ENCODE data around the gene SEMA4D.
A peak's percentile ranks its signal among the peaks of the same experiment; 100 is the strongest.
"Not testable (repeated sequence)": the region's sequence is repeated elsewhere in the genome, so short reads cannot be mapped to it uniquely, and the experiment has no call there.

Gene SEMA4D

GRCh38 chr9:89480825-89481537, 16.9 kb downstream of the SEMA4D start:
- DNase-seq = no peak

DNA sequence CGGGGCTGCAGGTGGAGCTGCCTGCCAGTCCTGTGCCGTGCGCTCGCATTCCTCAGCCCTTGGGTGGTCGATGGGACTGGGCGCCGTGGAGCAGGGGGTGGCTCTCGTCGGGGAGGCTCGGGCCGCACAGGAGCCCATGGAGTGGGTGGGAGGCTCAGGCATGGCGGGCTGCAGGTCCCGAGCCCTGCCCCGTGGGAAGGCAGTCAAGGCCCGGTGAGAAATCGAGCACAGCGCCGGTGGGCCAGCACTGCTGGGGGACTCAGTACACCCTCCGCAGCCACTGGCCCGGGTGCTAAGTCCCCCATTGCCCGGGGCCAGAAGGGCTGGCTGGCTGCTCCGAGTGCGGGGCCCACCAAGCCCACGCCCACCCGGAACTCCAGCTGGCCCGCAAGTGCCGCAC, 17.5 kb downstream of the SEMA4D start:
- DNase-seq = not testable (repeated sequence)

DNA sequence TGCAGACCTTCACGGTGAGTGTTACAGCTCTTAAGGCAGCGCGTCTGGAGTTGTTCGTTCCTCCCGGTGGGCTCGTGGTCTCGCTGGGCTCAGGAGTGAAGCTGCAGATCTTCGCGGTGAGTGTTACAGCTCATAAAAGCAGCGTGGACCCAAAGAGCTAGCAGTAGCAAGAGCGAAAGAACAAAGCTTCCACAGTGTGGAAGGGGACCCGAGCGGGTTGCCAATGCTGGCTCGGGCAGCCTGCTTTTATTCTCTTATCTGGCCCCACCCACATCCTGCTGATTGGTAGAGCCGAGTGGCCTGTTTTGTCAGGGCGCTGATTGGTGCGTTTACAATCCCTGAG, 18.3 kb downstream of the SEMA4D start:
- not testable (repeated sequence) for DNase-seq

DNA sequence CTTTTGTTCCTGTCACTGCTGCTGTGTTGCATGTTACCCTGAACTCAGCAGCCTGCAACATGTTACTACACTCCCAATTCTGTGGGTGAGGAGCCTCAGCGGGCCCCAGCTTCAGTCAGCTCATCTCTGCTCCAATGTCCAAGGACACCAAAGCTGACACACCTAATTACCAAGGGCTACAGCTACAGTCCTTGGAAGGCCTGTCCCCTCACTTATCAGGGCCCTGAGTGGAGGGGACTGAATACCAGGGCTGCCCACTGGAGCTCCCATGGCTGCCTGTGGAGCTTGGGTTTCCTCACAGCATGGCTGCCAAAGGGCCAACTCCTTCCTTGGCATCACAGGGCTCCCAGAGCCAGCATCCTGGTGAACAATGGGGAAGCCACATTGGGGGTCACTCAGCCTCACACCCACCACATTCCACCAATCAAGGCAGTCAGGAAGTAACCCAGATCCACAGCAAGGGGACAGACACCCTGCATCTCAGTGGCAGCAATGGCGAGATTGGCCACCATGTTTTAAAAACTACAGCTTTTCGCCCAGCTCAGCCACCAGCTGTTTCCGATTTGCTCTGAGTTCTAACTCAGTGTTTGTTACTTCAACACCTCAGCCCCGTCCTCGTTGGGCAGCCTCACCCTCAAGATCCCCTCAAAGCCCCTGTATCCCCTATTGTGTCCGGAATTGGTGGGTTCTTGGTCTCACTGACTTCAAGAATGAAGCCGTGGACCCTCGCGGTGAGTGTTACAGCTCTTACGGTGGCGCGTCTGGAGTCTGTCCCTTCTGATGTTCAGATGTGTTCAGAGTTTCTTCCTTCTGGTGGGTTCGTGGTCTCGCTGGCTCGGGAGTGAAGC, 18.9 kb downstream of the SEMA4D start:
- no peak for DNase-seq

DNA sequence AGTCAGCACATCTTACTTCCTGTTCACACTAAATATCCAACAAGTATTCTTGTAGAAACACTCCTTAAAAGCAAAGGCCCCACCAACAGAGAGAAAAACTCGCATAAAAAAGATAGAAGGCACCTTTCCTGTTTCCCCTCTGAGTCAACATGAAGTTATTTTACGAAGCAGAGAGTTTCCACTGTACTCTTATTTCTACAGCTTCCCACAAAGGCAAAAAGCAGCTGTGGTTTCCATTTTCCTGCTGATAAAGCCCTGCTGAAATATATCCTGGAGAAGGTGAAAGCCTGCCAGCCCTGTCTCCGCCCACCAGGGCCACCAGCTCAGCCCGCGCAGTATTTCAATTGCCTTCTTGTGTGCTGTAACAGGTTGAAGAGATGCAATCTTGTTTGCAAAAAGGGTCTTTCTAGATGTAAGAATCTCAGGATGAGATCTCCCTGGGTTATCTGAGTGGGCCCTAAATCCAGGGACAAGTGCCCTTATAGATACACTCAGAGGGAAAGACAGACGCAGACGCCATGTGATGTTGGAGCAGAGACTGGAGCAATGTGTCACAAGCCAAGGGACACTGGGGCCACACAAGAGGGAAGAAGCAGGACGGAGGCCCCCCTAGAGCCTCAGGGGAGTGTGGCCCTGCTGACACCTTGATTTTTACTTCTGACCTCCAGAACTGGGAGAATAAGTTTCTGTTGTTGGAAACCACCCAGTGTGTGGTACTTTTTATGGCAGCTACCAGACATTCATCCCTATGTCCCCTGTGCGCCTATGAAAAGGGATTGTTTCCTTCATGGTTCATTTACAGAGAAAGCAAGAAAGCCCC, 19.9 kb downstream of the SEMA4D start:
- peak; percentile 58 for DNase-seq

DNA sequence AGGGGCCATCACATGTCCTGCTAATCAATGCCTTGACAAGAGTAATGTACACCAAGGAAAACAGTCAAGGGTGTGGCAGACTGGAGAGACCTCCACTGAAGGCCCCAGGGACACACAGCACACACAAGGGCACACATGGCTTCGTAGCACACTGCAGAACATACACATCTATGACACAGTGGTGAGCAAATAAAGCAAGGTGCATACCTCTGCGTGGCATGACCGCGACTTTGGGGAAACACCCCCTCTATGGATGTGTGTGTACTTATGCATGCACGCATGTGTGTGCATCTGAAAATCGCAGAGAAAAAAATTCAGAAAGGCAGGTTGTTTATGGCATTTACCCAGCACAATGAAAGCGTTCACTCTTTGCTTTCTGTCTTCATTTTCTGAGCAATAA, 20.5 kb downstream of the SEMA4D start:
- no peak for DNase-seq

GRCh38 chr9:89476546-89476945, 21.4 kb downstream of the SEMA4D start:
- DNase-seq = no peak

DNA sequence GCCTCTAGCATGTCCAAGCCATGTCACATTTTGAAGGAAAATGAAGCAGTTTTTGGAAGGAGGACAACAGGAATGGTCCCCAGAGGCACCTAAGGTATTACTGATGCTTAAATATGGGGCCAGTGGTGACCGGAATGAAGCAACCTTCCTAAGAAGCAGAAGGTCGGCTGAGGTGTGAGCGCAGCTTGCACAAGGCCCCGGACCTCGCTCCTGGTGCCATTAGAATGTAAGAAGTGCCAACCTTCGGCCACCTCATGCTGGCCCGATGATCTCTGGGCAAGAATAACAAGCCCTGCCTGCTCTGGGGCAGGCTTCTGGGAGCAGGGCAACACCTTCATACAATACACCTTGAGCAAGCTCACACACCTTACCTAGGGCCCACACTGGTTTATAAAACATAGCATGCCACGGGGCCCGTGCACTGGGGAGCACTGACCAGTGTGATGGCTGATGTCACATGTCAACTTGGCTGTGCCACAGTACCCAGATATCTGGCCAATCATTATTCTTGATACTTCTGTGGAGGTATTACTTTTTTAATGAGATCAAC, 21.9 kb downstream of the SEMA4D start:
- no peak for DNase-seq

DNA sequence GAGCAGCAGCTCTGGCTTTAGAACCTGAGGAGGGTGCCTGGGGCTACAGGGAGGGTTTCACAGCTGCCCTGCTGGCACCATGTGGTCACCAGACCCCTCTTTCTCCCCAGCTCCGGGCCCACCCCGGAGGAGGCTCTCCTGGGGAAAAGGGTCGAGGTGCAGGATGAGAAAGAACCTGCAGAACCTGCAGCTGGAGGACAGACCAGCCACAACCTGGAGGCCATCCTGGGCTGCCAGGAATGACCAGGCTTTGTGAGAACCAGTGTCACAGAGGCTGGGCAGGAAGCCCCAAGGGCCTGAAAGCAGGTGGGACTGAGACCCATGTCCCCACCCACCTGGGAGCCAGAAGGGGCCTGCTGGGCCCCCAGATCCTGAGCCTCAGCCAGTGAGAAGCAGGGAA, 23.0 kb downstream of the SEMA4D start:
- DNase-seq = no peak

- peak; percentile 34 for DNase-seq
These were observed 24.0 kb downstream of the SEMA4D start for GRCh38 chr9:89473762-89474469.

GRCh38 chr9:89471796-89472320, 26.1 kb downstream of the SEMA4D start:
- not testable (repeated sequence) for DNase-seq

- no peak for DNase-seq
These were observed 26.5 kb downstream of the SEMA4D start for GRCh38 chr9:89471390-89471789.

- no peak for DNase-seq
These were observed 27.6 kb downstream of the SEMA4D start for GRCh38 chr9:89470224-89470839.

GRCh38 chr9:89469003-89469402, 28.9 kb downstream of the SEMA4D start:
- no peak for DNase-seq

- DNase-seq = no peak
These were observed 29.5 kb downstream of the SEMA4D start for GRCh38 chr9:89468281-89468960.

GRCh38 chr9:89467278-89467625, 30.7 kb downstream of the SEMA4D start:
- no peak for DNase-seq

DNA sequence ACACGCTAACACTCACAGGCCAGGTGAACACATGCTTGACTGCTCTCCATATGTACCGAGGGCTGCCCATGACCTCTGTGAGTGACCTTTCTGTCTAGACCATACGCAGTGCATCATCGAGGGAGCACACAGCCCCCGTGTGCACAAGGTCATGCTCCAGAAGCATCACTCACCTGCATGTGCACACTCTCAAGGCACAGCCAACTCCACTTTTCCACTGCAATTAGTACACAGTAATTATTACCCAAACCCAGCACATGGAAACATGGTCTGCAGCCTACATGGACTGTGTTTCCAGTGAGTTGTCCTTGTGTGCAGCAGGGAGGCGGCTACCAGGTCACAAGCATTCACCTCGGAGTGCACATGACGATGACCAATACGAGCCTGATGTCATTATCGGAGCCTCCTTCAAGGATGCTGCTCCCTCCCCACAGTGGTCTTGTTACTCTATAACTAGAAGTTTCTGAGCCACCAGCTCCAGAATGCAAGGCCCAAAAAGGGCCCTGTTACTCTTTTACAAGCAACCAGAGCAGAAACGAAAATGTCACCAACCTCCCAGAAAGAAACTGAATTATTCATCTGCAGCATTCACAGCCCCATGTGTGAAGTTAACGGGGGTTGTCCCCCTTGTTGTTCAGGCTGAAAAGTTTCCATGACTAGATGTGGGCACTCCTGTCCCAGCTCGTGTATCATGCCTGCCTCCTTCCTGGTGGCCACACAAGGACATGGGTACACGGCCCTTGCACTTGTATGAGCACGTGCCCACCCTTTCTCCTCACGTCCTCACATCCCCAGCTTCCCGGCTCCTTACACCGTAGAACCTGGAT, 31.2 kb downstream of the SEMA4D start:
- DNase-seq = no peak

DNA sequence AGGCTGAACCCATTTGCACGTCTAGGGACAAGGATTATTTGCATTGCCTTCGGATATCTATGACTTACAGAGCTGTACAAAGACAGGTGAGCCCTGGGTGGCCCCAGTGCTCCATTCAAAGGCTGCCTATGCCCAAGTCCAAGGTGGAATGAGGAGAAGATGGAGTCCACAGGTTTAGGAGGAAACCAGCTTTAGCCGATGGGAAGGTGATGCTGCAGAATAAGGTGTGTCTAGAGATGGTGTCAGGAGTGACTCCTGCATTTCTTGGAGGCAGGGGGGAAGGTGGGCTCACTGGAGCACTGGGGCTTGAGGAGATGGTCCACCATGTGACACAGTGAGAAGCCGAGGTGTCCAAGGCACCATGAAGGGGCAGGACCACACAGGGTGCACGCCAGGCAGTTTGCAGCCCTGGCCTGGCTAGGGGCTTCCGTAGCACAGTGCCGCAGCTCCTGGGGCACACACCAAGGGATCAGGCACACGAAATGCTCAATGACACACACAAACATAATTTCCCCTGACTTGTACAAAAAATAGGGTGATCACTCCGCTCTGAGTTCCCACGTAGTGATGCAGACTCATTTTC, 32.1 kb downstream of the SEMA4D start:
- no peak for DNase-seq

DNA sequence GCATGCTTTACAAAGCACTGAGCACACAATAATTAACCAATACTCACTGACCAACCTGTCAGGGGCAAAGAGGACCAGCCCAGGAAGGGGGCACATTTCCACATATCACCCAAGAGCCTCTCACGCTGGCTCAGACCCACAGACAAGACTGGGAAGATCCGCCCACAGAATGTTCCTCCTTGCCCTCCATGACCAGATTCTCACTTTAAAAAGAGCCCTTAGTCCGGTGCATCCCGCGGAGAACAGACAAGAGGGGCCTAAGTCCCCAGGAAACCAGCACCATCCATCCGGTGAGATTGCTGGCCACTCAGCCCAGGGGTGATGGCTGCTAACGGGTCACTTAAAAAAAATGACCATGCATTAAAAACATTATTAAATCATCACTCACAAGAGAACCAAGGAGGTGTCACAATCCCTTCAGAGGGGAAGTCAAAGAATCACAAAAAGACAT, 32.9 kb downstream of the SEMA4D start:
- no peak for DNase-seq

Measured in fibroblast of upper back skin (primary cell).